ENCODE data around the gene HOXC10. TPM values are rescaled to one million over a fixed set of nuclear protein-coding genes. Genes with fewer than 3 reads are reported as not detected.
A peak's percentile ranks its signal among the peaks of the same experiment; 100 is the strongest.

HOXC10 gene
- total RNA-seq, 1 donor: not detected

GRCh38 chr12:53939141-53940108 lies 45.5 kb upstream of the HOXC10 start:
- TF ChIP-seq, protein P1, sequence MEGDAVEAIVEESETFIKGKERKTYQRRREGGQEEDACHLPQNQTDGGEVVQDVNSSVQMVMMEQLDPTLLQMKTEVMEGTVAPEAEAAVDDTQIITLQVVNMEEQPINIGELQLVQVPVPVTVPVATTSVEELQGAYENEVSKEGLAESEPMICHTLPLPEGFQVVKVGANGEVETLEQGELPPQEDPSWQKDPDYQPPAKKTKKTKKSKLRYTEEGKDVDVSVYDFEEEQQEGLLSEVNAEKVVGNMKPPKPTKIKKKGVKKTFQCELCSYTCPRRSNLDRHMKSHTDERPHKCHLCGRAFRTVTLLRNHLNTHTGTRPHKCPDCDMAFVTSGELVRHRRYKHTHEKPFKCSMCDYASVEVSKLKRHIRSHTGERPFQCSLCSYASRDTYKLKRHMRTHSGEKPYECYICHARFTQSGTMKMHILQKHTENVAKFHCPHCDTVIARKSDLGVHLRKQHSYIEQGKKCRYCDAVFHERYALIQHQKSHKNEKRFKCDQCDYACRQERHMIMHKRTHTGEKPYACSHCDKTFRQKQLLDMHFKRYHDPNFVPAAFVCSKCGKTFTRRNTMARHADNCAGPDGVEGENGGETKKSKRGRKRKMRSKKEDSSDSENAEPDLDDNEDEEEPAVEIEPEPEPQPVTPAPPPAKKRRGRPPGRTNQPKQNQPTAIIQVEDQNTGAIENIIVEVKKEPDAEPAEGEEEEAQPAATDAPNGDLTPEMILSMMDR (IDR thresholded peaks at IDR 0.05; ENCODE audit: insufficient read depth, low read length): no peak
- peak; percentile 31 for DNase-seq (ENCODE audit: low read depth)
- no peak overlapping the region for H3K4me3 ChIP-seq (ENCODE audit: low read depth, low read length)

DNA sequence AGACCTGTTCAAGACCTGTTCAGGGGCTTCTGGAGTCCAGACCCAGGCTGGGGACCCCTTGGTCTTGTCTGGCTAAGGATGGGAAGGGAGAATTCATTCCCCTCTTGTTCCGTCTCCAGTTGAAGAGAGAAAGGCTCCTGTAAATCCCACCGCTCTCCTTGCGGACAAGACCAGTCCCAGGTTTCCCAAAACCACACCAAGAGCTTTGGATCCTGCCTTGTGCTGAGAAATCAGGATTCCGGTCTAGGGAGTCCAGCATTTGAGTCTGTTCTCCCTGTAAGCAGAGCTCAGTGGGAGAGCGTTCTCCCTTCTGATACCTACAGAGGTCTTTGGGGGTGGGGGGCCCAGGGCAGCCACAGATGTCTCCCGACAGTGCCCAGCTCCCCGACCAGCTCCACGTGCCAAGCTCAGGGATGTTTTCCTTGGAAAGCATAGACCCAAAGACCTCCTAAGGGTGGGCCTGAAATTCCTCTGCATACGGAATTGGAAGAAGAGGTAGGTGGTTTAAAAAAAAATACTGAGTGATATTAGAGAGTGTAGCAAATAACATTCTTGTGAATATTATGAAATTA lies 44.4 kb upstream of the HOXC10 start:
- TF ChIP-seq, protein P1 (IDR thresholded peaks at IDR 0.05; ENCODE audit: insufficient read depth, low read length): no peak
- DNase-seq (ENCODE audit: low read depth): no peak
- no peak overlapping the region for H3K4me3 ChIP-seq (ENCODE audit: low read depth, low read length)

- H3K4me3 ChIP-seq (ENCODE audit: low read depth, low read length): no peak overlapping the region
- TF ChIP-seq, protein P1 (IDR thresholded peaks at IDR 0.05; ENCODE audit: insufficient read depth, low read length): no peak
- no peak for DNase-seq (ENCODE audit: low read depth)
Observed at GRCh38 chr12:53941187-53941586, 43.8 kb upstream of the HOXC10 start.

GRCh38 chr12:53941750-53942149 lies 43.2 kb upstream of the HOXC10 start:
- TF ChIP-seq, protein P1 (IDR thresholded peaks at IDR 0.05; ENCODE audit: insufficient read depth, low read length): no peak
- no peak for DNase-seq (ENCODE audit: low read depth)
- H3K4me3 ChIP-seq (ENCODE audit: low read depth, low read length): no peak overlapping the region

GRCh38 chr12:53942467-53942997 lies 42.4 kb upstream of the HOXC10 start:
- TF ChIP-seq, protein P1 (IDR thresholded peaks at IDR 0.05; ENCODE audit: insufficient read depth, low read length): no peak
- DNase-seq (ENCODE audit: low read depth): no peak
- no peak overlapping the region for H3K4me3 ChIP-seq (ENCODE audit: low read depth, low read length)

GRCh38 chr12:53944209-53944608 lies 40.7 kb upstream of the HOXC10 start:
- TF ChIP-seq, protein P1 (IDR thresholded peaks at IDR 0.05; ENCODE audit: insufficient read depth, low read length): no peak
- no peak for DNase-seq (ENCODE audit: low read depth)
- no peak overlapping the region for H3K4me3 ChIP-seq (ENCODE audit: low read depth, low read length)
